ENCODE data around the gene FSTL4.
"Not testable (repeated sequence)": the region's sequence is repeated elsewhere in the genome, so short reads cannot be mapped to it uniquely, and the experiment has no call there.

The FSTL4 gene

DNA sequence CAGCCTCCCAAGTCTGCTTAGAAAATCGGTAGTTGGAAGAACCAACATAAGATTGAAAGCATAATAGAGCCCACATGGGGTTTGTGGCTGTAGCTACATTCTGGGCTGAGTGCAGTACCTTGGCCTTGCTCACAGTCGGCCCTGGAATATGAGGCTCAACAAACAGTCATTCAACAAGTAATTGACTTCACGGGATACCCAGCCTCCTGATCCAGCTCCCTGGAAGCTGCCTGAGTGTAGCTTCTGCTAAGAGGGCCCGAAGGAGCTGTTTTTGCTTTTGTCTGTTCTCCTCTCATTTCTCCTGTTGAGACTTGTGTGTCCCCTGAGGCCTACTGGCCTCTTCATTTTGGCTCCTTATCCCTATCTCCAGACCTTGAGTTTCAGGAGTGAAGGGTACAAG is 389.8 kb downstream of the FSTL4 start:
- DNase-seq (ENCODE audit: low read depth), result no peak

DNA sequence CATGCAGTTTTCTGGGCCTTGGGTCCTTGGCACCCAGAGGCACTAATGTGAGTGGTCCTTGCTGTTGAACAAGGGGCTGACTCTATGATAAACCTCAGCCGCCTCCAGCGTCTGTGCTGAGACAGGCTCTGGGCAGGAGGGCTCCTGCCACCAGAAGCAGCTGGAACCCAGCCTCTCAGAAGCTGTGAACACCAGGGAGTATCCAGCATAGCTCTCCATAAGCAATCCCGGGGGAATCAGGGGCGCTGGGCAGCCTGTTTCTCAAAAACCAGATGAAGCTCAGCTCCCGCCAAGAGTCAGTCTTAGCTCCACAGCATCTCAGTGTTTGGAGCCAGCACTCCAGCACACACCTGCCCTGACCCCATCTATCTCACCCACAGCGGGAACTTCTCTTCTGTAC is 390.3 kb downstream of the FSTL4 start:
- DNase-seq (ENCODE audit: low read depth), result no peak

DNA sequence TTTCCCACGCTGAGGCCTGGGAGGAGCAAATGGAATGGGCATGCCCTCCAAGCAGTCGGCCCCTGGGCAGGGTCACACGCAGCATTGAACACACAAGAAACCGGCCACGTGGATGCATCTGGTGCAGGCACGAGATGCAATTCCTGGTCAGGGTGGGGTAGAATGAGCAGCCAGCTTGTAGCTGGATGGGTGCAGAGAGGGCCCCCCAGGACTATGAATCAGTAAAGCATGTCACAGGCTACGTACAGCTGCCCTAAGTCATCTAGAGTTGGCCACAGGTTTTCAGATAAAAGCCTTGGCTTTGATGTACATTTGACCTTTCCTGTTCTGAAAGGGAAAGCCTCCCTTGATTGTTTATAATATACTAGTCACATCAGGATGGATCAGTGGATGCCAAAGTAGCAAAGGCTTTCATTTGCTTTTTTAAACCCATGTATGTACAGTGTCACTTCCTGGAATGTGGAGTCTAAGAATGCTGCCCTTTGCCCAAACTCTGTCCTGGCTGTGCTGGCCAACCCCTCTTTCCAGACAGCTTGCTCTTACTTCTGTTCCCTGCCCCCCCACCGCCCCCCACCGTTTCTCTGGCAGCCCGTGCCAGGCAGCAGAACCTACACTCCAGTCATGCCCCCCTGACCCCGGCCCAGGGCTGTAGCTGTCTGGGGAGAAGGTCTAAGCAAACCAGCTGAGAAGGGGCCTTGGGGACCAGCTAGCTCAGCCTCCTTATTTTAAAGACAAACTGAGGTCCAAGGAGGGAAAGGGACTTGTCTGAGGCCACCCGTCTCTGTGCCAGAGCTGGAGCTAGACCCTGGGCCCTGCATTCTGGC is 391.3 kb downstream of the FSTL4 start:
- no peak for DNase-seq (ENCODE audit: low read depth)

GRCh38 chr5:133219296-133219695 is 393.0 kb downstream of the FSTL4 start:
- DNase-seq (ENCODE audit: low read depth), result no peak

DNA sequence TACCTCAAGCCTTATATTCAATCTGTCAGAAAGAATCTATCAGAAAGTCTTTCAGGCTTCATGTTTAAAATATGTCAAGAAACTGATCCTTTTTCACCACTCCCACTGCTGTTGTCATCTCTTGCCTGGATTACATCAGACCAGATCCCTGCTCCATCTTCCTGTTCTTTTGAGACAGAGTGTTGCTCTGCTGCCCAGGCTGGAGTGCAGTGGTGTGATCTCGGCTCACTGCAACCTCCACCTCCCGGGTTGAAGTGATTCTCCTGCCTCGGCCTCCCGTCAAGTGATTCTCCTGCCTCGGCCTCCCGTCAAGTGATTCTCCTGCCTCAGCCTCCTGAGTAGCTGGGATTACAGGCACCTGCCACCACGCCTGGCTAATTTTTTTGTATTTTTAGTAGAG is 396.2 kb downstream of the FSTL4 start:
- not testable (repeated sequence) for DNase-seq (ENCODE audit: low read depth)

GRCh38 chr5:133214153-133214820 is 398.1 kb downstream of the FSTL4 start:
- DNase-seq (ENCODE audit: low read depth), result no peak

DNA sequence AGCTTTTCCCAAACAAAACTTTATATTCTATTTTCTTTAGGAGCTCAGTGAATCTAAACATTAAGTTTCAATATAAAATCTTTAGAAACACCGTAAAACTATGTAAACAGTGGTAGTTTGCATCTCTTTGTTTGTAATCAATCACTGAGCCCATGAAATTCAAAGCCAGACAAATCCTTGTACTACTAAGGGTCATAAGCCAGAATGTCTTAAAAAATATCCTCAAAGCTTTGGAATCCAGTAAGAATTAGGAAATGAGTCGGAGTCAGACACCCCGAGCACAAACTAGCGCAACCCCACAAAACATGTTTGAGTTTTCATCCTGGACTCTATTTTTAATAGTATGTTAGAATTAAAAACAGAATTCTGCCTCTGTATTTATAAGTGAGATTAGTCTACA is 406.7 kb downstream of the FSTL4 start:
- DNase-seq (ENCODE audit: low read depth), result no peak

DNA sequence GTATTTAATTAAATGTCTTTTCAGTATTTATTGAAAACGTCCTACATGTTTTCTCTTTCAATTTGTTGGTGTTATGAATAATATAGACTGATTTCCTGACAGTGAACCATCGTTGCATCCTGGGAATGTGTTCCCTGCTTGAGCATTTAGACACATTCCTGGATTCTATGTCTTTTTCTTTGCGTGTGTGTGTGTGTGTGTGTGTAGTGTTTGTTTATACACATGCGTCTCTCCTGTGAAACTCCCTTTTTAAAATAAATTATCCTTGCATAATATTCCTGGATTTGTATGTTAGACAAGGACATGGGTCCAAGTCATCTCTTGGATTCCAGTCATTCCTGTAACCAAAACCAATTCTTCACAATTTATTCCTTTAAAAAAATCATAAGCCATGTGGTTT is 407.1 kb downstream of the FSTL4 start:
- DNase-seq (ENCODE audit: low read depth), result no peak

DNA sequence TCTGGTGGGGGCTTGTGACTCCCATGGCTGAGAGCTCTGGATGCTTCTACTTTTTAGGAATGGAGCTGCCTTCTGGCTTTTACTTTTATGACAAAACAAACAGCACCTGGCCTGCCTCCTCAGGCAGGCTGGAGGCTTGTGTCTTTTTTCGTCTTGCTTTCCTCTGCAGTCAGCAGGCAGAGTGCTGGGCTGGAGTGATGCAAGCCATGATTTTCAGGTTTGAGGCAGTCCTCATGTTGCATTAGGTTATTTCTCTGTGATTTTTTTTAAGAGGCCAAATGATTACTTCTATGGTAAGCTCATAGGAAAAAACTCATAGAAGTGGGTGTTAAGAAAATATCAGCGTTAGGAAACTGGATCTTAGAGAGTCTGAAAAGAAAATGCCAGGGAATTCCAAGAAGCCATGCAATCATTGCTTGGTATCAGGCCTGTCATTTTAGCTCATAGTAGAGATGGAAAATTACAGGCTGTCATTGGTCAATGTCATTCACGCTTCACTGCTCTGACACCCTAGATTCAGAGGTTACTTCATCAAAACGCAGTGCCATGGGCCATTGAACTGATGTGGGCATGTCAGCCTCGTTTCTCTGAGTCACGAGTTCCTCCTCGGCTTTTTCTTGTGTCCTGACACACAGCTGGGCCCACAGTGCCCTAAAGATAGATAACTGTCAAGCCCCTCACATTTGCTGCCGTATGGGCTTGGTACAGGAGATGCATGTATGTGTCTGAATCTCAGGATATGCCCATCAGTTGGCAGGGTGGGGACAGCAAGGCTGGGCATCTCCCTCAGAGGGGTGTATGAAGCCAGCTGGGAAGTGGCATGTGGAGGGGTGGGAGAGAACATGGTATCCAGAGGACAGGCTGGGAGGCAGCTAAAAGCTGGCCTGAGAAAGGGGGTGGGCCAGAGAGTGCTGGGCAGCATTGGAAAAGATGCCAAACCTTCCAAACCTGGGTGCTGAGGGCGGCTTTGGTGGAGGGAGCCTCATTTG is 408.7 kb downstream of the FSTL4 start:
- DNase-seq (ENCODE audit: low read depth), result no peak

DNA sequence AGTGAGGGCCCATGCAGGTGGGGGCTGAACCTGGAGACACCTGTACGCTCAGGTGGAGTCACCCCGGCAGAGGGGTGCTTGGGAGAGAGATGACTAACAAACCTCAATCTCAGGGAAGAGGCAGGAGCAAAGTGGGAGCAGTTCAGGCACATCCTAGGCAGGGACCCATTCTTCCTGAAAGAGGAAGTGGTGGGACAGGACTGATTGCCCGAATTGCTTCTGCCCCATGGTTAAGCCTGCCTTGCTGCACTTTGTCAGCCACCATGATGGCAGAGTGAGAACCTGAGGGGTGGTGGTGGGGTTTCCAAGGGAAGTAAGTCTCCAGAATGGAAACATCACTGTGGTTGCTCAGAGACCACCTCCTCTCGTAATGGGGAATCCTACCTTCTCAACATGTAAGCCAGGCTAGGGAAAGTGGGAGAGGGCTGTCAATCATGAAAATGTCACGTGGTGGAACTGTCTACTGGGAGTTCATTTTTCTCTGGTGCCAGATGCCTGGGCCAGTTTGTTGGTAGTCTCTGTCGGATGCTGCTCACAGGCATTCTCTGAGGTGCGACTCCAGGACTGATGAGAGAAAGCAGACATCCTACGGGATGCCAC is 410.2 kb downstream of the FSTL4 start:
- no peak for DNase-seq (ENCODE audit: low read depth)

DNA sequence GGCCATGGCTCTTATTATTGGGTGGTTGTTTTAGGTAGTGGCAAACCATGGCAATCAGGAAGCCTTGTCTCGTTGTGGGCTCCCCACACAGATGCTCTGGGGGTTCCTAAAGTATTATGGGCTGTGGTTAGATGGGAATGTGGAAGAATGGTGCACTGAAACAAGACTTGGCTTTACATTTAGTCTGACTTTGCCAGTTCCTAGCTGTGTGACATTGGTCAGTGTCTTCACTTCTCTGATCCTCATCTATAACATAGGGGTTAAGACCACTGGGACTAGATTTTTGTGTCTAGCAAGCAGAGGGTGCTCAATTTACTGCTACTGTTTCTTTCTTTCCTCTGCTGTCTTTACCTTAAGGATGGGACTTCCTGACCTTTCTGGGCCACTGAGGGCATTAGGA is 411.0 kb downstream of the FSTL4 start:
- no peak for DNase-seq (ENCODE audit: low read depth)

DNA sequence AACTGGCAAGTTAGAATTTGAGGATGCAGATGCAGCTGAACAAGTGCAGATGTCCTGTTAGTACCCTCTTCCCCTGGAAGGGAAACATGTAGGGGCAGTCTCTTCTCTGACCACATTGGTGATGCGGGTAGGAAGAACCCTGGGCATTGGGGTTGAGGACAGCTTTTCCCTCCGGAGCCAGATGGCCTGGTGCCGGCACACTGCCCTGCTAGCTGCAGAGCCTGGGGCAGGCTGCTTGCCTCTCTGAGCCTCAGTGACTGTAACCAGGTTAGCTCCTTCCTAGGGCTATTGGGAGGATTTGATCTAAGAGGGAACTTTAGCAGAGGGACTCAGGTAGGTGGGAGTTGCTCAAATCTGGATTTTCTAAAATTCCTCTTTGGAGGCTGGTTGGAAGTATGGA is 412.1 kb downstream of the FSTL4 start:
- no peak for DNase-seq (ENCODE audit: low read depth)

DNA sequence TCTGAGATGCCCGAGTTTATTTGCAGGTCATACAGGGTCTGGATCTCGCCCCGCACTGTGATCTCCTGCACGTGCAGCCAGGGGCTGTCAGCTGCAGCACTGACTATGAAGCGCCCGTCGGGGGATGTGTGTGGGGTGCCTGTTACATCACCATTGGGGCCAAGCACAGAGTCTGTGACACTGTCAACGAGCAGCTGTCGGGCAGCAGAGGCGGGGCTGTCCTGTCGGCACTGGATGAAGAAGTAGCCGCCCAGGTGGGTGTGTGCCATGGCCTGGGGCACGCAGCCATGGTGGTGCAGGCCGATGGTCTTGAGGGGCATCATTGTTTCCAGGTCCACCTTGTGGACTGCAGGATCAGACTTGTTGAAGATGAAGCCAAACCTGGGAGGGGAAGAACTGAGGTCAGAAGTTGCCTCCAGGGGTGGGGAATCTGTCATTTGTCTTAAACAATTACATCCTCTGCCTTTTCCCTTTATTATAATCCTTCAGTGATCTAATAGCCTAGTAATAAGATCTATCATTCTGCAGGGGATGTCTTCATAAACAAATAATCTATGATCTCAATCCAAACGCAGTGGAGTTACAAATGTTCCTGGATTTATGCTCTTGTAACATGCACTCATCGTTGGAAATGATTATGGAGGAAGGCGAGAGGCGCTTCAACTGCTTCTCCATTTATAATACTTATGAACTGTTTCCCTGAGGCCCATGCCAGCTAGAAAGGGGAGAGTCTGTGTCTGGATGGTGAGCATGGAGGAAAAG is 412.7 kb downstream of the FSTL4 start:
- DNase-seq (ENCODE audit: low read depth), result no peak

- DNase-seq (ENCODE audit: low read depth), result no peak
Measured at GRCh38 chr5:133198511-133198910, 413.8 kb downstream of the FSTL4 start.

GRCh38 chr5:133196441-133197085 is 415.8 kb downstream of the FSTL4 start:
- no peak for DNase-seq (ENCODE audit: low read depth)

- DNase-seq (ENCODE audit: low read depth), result no peak
Measured at GRCh38 chr5:133195250-133195649, 417.1 kb downstream of the FSTL4 start.

DNA sequence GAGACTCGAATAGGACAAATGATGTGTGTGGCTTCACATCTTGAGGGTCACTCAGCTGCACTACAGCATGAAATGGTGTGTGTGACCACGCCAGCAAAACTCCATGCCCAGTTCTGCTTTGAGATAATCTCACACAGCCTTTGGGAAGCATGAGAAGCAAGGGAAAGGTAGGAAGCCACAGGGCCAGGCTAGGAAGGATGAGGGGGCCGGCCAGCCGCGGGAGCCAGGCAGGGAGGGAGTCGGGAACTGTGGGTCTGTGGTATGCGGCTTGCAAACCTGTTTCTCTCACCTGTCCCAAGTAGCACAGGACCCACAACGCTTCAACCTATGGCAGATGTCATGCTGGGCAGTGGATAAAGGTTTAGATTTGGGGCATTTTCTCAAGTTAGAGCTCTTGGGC is 418.5 kb downstream of the FSTL4 start:
- DNase-seq (ENCODE audit: low read depth), result no peak

- DNase-seq (ENCODE audit: low read depth), result no peak
Measured at GRCh38 chr5:133192716-133193115, 419.6 kb downstream of the FSTL4 start.

DNA sequence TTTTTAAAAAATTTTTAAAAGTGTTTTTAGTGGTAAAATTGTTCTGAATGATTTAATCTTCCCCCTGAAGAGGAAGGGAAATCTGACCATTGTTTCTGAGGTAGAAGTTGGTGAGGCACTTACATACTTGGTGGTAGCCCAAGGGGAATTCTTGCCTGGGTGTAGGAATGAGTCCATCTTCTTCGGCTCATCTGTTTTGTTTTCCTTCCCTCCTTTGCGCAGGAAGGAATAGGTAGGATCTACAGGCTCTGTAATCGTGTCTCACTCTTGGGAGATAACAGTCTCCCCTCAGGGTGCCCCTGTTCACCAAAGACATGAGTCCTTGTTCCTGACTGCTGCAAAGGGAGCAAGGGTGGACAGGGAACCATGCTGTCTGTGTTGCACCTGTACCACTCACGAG is 422.5 kb downstream of the FSTL4 start:
- no peak for DNase-seq (ENCODE audit: low read depth)

- DNase-seq (ENCODE audit: low read depth), result no peak
Measured at GRCh38 chr5:133179405-133179804, 432.9 kb downstream of the FSTL4 start.
